ENCODE data around the gene IL17C.
"Not testable (repeated sequence)": the region's sequence is repeated elsewhere in the genome, so short reads cannot be mapped to it uniquely, and the experiment has no call there.

Gene IL17C, protein sequence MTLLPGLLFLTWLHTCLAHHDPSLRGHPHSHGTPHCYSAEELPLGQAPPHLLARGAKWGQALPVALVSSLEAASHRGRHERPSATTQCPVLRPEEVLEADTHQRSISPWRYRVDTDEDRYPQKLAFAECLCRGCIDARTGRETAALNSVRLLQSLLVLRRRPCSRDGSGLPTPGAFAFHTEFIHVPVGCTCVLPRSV

GRCh38 chr16:88638323-88639230 lies at the start of gene IL17C:
Gene IL17C (plus strand): TSS chr16:88638572. CDS start chr16:88638642, 70 bp downstream.
- DNase-seq, result no peak

DNA sequence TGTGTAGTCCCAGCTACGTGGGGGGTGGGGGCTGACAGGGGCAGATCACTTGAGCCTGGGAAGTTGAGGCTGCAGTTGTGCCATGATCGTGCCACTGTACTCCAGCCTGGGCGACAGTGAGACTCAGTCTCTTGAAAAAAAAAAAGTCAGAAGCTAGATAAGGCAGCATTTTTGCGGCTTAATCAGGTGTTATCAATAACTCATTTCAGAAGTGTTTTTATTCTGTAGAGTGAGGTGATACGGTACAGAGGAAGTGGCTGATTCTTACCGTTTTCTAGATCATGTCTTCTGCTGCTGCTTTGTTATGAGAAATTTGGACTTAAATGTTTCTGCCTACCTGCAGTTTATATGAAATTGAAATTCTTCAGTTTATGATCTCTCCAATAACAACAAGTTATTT lies 49.6 kb upstream of the IL17C start:
- DNase-seq, result no peak

DNA sequence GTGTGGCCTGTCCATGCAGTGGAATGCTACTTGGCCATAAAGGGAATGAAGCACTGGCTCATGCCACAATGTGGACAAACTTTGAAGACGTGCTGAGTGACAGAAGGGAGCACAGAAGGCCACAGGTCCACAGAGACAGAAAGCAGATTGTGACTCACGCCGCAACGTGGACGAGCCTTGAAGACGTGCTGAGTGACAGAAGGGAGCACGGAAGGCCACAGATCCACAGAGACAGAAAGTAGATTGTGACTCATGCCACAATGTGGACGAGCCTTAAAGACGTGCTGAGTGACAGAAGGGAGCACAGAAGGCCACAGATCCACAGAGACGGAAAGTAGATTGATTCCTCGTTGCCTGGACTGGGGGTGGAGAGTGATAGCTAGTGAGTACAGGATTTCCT lies 48.9 kb upstream of the IL17C start:
- DNase-seq, result no peak

- no peak for DNase-seq
Observed at GRCh38 chr16:88591577-88592021, 46.8 kb upstream of the IL17C start.

DNA sequence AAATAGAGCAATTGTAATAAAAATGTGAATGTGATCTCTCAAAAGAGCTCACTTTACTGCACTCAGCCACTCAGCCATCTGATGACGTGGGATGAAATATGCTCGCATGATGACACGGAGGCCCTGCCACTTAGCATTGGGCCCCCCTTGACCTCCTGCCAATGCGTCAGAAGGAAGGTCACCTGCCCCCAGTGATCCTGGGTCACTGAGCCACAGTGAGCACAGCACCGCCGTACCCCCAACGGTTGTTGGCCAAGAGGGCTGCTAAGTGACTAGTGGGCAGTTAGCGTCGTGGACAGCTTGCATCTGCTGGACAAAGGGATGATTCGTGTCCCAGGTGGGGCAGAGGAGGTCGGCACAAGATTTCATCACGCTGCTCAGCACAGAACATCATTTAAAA lies 45.3 kb upstream of the IL17C start:
- DNase-seq, result no peak

- DNase-seq, result no peak
Observed at GRCh38 chr16:88593489-88593888, 44.9 kb upstream of the IL17C start.

DNA sequence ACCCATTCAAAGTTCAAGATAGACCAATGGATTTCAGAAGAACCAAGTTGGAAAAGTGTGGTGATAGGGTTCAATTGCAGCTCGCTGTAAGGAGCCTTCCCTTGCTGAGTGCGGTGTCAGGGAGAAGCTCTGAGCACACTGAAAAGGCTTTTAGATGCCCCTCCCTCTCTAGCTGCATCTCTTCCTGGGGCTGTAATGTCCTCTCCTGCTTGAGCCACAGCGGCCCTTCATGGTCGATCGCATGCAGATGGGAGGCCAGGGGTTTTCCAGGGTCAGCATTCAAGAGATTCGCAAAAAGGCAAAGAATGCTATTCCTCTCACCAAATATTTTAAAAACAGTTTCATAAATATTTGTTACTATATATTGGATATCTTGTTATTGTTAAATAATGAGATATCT lies 44.5 kb upstream of the IL17C start:
- no peak for DNase-seq

- no peak for DNase-seq
Observed at GRCh38 chr16:88595101-88595500, 43.3 kb upstream of the IL17C start.

DNA sequence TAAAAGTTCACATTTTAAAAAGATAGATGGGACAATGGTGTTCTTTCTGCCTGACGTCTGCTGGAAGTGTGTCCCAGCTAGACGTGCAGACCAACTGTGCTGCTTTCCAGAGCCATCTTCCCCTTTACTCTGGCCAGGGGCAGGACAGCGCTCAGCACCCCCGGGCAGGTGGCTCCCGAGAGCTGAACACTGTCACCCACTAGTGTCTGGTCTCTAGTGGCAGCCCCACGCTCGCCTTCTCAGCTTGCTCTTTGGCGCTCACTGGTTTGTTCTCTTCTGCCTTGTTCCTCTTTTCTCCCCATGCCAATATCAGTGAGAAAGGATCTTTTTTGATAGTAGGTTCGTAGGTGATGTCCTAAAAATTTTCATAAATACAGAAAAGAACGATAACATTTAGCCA lies 42.5 kb upstream of the IL17C start:
- DNase-seq, result no peak

GRCh38 chr16:88596483-88596882 lies 41.9 kb upstream of the IL17C start:
- no peak for DNase-seq

- DNase-seq, result no peak
Observed at GRCh38 chr16:88597856-88598491, 40.4 kb upstream of the IL17C start.

- DNase-seq, result peak; percentile 34
Observed at GRCh38 chr16:88599092-88599733, 39.2 kb upstream of the IL17C start.

- DNase-seq, result no peak
Observed at GRCh38 chr16:88599825-88600538, 38.4 kb upstream of the IL17C start.

GRCh38 chr16:88600539-88600896 lies 37.9 kb upstream of the IL17C start:
- DNase-seq, result no peak

GRCh38 chr16:88601313-88602036 lies 36.9 kb upstream of the IL17C start:
- no peak for DNase-seq

DNA sequence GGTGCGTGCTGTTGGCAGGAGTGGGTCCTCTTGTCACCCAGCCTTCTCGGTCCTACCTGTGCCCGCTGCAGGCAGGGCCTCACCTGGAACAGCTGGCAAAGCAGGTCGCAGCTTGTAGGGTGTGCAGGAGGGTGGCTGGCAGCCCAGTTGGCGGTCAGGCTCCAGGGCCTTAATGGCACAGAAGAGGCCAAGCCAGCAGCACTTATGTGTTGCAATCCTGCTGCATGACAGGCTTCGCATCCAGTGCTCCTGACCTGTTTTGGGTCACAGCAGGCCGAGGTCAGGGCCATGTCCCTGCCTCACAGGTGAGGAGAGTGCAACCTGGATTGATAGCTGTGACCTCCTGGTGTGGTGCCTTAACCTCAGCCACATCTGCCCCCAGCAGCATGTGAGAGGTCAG lies 36.3 kb upstream of the IL17C start:
- DNase-seq, result no peak

DNA sequence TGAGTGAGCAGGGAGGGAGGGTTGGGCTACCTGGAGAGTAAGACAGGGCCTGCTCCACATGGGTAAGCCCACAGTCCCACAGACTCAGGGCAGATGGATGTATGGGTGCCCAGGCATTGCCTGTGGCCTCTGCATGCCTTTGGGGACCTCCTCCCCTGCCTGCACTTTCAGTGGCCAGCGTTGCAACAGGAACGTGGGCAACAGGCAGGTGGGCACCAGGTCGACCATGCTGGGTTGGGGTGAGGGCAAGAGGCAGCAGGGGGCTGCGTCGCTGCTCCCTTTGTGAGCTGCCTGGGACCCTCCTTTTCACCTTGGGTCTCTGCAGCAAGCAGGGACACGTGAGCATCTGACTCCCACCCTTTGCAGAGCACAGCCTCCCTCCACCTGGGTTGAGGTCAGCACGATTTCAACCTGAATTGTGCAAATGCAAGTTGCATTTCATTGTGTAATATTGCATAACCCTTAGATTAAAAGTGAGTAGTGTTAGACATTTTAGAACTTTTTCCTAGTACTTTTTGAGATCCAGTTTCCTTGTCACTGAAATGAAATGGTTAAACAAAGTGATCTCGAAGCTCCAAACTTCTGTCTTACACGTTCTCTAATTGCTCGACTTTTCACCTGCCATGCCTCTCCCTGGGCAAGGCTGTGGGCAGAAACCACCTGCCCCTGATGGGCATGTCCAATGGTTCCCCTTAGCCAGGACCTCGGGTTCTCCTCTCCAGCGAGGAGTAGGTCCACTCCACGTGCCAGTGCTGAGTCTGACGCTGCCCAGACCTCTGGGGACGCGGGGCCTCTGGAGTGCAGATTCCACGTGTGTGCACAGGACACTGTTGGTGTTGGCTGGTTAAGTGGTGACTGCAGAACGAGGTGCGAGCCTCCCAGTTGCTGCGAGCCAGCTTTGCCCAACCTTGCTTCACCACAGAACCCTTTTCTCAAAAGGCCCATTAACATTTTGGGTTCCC lies 32.9 kb upstream of the IL17C start:
- no peak for DNase-seq

DNA sequence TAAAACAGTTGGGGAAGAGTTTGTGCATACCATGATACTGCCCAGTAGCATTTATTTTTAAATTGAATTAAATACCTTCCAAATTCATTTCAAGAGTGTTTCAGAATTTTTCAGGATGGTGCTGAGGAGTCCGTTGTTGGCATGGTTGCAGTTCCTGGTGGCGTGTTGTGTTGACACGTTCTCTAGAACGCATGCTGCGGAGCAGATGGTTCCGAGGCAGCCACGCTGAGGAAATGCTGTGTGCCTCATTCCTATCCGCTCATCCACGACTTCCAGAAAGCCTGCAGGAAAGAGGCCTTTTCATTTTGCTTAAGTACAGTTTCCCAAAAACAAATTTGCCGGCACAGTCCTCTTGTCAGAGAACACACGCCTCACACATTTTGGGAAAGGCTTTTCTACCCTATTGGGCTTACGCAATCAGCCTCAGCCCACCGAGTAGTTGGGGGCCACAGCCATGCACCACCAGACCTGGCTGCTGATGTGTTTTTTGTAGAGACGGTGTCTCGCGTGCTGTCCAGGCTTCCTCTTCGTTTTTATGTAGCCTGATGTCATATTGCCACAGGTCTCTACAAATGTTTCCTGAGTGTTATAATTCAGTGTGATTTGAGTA lies 32.1 kb upstream of the IL17C start:
- no peak for DNase-seq

DNA sequence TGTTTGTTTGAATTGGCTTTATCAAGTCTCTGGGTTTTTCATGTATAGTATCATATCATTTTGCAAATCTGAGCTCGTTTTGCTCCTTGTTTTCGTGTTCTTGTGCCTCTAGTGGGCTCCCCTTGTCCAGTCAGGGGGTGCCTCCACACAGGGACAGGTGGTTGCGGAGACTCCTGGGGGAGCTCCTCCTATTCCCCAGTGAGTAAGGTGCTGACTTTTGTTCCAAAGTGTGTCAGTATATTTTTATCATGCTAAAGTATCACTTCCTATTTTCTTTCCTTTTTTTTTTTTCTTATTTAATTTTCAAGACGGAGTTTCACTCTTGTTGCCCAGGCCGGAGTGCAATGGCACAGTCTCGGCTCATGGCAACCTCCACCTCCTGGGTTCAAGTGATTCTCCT lies 30.3 kb upstream of the IL17C start:
- no peak for DNase-seq

DNA sequence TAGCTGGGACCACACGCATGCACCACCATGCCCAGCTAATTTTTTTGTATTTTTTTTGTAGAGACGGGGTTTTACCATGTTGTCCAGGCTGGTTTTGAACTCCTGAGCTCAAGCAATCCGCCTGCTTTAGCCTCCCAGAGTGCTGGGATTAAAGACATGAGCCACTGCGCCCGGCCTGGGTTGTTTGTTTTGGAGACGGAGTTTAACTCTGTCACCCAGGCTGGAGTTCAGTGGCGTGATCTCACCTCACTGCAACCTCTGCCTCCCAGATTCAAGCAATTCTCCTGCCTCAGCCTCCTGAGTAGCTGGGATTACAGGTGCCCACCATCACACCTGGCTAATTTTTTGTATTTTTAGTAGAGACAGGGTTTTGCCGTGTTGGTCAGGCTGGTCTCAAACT lies 28.9 kb upstream of the IL17C start:
- DNase-seq, result not testable (repeated sequence)
